HG03469 (cell line): ENCODE results near the gene ARHGEF6.
"Not testable (repeated sequence)": the region's sequence is repeated elsewhere in the genome, so short reads cannot be mapped to it uniquely, and the experiment has no call there.

Experiments used
- ATAC-seq: cut with Tn5 transposase; IDR thresholded peaks from one replicate; pipeline ENCODE4 v1.9.1; 2021; ENCODE audit warnings: mild to moderate bottlenecking, moderate library complexity, moderate number of reproducible peaks; ENCODE audit not compliant: unreplicated experiment

The ARHGEF6 gene, protein sequence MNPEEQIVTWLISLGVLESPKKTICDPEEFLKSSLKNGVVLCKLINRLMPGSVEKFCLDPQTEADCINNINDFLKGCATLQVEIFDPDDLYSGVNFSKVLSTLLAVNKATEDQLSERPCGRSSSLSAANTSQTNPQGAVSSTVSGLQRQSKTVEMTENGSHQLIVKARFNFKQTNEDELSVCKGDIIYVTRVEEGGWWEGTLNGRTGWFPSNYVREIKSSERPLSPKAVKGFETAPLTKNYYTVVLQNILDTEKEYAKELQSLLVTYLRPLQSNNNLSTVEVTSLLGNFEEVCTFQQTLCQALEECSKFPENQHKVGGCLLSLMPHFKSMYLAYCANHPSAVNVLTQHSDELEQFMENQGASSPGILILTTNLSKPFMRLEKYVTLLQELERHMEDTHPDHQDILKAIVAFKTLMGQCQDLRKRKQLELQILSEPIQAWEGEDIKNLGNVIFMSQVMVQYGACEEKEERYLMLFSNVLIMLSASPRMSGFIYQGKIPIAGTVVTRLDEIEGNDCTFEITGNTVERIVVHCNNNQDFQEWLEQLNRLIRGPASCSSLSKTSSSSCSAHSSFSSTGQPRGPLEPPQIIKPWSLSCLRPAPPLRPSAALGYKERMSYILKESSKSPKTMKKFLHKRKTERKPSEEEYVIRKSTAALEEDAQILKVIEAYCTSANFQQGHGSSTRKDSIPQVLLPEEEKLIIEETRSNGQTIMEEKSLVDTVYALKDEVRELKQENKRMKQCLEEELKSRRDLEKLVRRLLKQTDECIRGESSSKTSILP

GRCh38 chrX:136780763-136781162 is at the start of gene ARHGEF6:
TSS of gene ARHGEF6 (minus strand) at chrX:136780932. CDS start at chrX:136780882, 50 bp downstream.
- no peak for ATAC-seq

- no peak for ATAC-seq
Measured at GRCh38 chrX:136829413-136829812, 48.7 kb upstream of the ARHGEF6 start.

DNA sequence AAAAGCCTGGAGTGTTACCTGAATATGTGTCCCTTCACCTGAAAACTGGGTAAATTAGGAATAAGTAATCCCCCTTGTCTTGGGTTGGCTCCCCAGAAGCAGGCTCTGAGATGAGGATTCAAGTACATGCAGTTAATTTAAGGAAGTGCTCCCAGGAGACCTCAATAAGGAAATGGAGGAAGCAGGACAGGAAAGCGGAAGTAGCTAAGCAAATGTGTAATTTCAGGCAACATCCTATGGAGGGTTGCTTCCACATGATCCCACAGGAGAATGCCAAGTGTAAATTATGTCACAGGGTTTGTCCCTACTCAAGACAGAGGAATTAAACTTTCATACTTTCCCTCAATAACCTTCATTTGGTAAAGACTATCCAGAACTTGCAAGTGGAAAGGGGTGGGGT is 48.1 kb upstream of the ARHGEF6 start:
- no peak for ATAC-seq

DNA sequence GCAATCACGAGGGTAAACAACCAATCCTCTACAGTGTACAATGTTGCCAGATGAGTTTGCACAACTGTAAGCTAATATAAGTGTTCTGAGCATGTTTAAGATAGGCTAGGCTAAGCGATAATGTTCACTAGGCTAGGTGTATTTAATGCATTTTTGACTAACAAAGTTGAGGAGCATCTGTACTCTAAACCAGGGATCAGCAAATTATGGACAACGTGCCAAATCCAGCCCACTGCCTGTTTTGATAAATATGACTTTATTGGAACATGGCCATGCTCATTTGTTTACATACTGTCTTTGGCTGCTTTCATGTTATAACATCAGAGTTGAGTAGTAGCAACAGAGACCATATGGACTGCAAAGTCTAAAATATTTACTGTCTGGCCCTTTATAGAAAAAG is 46.3 kb upstream of the ARHGEF6 start:
- ATAC-seq = no peak

- no peak for ATAC-seq
Measured at GRCh38 chrX:136825771-136826170, 45.0 kb upstream of the ARHGEF6 start.

- no peak for ATAC-seq
Measured at GRCh38 chrX:136823175-136823574, 42.4 kb upstream of the ARHGEF6 start.

- no peak for ATAC-seq
Measured at GRCh38 chrX:136822337-136823095, 41.8 kb upstream of the ARHGEF6 start.

- not testable (repeated sequence) for ATAC-seq
Measured at GRCh38 chrX:136819756-136820155, 39.0 kb upstream of the ARHGEF6 start.

GRCh38 chrX:136819031-136819703 is 38.4 kb upstream of the ARHGEF6 start:
- no peak for ATAC-seq

- no peak for ATAC-seq
Measured at GRCh38 chrX:136816975-136817374, 36.2 kb upstream of the ARHGEF6 start.

DNA sequence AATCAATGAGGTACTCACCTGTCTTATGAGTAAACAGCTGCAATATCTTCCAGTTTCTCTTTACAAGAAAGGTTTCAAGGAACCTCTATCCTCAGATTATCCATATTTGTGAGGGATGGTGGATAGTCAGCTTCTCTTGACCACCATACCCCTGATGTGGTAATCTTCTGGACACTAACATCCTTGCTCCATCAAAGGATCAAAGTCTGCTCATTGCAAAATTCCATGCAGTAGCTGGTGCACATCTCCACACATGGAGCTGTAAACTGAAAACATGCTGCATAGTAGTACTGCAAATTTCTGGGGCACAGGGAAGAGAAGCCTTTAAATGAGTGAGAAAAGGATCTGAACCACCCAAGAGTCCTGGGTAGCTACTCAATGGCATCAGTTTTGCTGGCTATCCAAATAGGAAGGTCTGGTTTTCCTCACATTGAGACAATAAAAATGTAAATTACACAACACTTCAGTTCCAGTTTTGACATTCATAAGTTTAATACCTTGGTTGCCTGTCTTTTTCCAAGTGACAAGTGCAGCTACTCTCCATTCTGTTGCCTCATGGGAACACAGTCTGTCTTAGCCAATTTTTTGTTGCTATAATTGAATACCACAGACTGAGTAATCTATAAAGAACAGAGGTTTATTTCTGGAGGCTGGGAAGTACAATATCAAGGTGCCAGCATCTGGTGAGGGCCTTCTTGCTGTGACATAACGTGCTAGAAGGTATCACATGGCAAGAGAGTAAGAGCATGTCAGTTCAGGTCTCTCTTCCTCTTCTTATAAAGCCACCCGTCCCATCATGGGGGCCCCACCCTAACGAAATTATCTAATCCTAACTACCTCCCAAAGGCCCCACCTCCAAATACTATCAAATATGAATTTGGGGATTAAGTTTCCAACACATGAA is 34.4 kb upstream of the ARHGEF6 start:
- no peak for ATAC-seq

- ATAC-seq = no peak
Measured at GRCh38 chrX:136812286-136812685, 31.6 kb upstream of the ARHGEF6 start.

DNA sequence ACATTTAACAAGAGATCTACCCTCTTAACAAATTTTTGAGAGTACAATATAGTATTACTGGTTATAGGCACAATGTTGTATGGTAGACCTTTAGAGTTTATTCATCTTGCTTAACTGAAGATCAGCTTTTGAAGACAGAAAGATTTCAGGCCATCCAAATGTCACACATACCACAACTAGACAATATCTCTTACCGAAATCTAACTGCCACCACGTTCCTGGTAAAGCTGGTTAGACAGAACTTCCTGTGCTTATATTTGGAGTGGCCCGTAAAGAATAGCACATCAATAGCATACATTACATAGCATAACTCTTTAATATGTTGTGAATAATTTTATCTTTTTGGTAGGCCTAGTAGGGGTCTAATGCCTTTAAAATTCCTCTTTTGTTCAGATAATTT is 29.8 kb upstream of the ARHGEF6 start:
- no peak for ATAC-seq

GRCh38 chrX:136806891-136807410 is 26.2 kb upstream of the ARHGEF6 start:
- ATAC-seq = no peak

DNA sequence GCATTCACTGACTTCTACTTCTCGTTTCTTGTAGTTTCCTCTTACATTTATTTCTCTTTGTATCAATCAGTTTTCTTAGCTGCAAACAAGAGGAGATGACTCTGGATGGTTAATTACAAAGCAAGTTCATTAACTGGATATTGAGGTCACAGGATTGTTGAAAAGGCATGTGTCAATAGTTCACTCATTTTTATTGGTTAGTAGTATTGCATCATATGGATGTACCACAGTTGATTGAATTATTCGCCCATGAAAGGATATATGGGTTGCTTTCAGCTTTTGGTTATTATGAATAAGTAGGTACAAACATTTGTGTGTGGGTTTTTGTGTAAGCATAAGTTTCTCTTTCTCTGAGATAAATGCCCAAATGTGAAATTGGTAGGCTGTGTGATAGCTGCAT is 21.8 kb upstream of the ARHGEF6 start:
- no peak for ATAC-seq

- no peak for ATAC-seq
Measured at GRCh38 chrX:136797787-136798186, 17.1 kb upstream of the ARHGEF6 start.

DNA sequence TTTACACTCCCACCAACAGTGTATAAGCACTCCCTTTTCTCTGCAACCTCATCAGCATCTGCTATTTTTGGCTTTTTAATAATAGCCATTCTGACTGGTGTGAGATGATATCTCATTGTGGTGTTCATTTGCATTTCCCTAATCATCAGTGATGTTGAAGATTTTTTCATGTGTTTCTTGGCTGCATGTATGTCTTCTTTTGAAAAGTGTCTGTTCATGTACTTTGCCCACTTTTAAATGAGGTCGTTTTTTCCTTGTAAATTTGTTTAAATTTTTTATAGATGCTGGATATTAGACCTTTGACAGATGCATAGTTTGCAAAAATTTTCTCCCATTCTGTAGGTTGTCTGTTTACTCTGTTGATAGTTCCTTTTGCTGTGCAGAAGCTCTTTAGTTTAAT is 14.4 kb upstream of the ARHGEF6 start:
- not testable (repeated sequence) for ATAC-seq

DNA sequence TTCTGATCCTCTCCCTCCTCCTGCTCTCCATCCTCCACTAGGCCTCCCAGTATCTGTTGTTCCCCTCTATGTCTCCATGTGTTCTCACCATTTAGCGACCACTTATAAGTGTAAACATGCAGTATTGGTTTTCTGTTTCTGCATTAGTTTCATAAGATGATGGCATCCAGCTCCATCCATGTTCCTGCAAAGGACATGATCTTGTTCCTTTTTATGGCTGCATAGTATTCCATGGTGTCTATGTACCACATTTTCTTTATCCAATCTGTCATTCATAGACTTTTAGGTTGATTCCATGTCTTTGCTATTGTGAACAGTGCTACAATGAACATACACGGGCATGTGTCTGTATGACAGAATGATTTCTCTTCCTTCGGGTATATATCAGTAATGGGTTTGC is 13.9 kb upstream of the ARHGEF6 start:
- not testable (repeated sequence) for ATAC-seq

DNA sequence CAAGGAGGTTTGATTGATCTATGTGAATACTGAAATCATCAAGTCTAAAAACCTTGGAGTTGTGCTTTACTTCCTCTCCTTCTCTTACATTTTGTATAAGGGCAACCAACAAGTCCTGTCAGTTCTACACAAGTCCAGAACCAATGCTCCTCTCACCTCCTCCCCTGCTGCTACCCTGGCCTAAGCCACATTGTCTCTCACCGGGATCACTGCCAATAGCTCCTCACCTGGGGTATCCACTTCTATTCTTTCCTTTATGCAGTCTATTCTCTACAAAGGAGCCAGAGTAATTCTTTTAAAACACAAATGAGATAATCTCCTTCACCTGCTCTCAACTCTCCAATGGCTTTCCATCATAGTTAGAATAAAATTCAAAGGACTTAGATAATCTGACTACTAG is 13.3 kb upstream of the ARHGEF6 start:
- no peak for ATAC-seq

- no peak for ATAC-seq
Measured at GRCh38 chrX:136789856-136790255, 9.1 kb upstream of the ARHGEF6 start.
